SJSA1 (cell line): ENCODE measurements around the gene ZNF541. TPM values are rescaled to one million over a fixed set of nuclear protein-coding genes. Genes with fewer than 3 reads are reported as not detected.

Experiments used
- DNase-seq, 2 experiments: peaks; one replicate each; pipeline ENCODE4 v3.0.0-alpha.2; 2015 to 2020; ENCODE audit warnings: low spot score in 2 of 2, low read depth in 1 of 2
- H3K27ac ChIP-seq: fragments of 250-450 bp; sonication (Bioruptor Pico); 2 replicates; pipeline ENCODE4 v1.5.1; 2020; ENCODE audit warnings: mild to moderate bottlenecking, moderate library complexity
- H3K27me3 ChIP-seq: fragments of 250-450 bp; sonication (Bioruptor Pico); replicated peaks from 2 replicates; pipeline ENCODE4 v1.5.1; 2020; ENCODE audit warnings: mild to moderate bottlenecking, moderate library complexity
- H3K36me3 ChIP-seq: fragments of 250-450 bp; sonication (Bioruptor Pico); 2 replicates; pipeline ENCODE4 v1.5.1; 2020; ENCODE audit warnings: mild to moderate bottlenecking
- H3K4me1 ChIP-seq: fragments of 250-450 bp; sonication (Bioruptor Pico); replicated peaks from 2 replicates; pipeline ENCODE4 v1.6.1; 2021; ENCODE audit warnings: mild to moderate bottlenecking
- H3K4me3 ChIP-seq: fragments of 250-450 bp; sonication (Bioruptor Pico); 2 replicates; pipeline ENCODE4 v1.5.1; 2020; ENCODE audit warnings: mild to moderate bottlenecking
- H3K9me3 ChIP-seq: fragments of 250-450 bp; sonication (Bioruptor Pico); replicated peaks from 2 replicates; pipeline ENCODE4 v1.5.1; 2020; ENCODE audit warnings: mild to moderate bottlenecking
- total RNA-seq: library from RNA; depleted of rRNA; stranded (reverse); fragments of >200 nt; shearing (Covaris generic); gene quantifications from 2 replicates; pipeline ENCODE4 v1.2.3, GENCODE V29; 2014; rRNA removed

The ZNF541 gene, protein sequence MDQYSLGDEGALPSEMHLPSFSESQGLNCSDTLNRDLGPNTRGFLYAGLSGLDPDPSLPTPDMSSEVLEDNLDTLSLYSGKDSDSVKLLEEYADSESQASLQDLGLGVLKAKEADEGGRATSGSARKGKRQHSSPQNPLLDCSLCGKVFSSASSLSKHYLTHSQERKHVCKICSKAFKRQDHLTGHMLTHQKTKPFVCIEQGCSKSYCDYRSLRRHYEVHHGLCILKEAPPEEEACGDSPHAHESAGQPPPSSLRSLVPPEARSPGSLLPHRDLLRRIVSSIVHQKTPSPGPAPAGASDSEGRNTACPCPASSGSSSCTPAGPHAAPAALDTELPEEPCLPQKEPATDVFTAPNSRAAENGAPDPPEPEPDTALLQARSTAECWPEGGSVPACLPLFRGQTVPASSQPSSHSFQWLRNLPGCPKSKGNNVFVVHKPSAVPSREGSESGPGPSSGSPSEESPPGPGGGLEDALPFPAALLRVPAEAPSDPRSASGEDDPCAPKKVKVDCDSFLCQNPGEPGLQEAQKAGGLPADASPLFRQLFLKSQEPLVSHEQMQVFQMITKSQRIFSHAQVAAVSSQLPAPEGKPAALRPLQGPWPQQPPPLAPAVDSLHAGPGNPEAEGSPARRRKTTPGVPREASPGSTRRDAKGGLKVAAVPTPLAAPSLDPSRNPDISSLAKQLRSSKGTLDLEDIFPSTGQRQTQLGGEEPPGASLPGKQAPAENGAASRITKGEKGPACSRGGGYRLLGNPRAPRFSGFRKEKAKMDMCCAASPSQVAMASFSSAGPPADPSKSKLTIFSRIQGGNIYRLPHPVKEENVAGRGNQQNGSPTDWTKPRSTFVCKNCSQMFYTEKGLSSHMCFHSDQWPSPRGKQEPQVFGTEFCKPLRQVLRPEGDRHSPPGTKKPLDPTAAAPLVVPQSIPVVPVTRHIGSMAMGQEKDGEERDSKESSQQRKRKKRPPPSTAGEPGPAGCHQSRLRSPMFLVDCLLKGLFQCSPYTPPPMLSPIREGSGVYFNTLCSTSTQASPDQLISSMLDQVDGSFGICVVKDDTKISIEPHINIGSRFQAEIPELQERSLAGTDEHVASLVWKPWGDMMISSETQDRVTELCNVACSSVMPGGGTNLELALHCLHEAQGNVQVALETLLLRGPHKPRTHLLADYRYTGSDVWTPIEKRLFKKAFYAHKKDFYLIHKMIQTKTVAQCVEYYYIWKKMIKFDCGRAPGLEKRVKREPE (N-terminal part only)
- not detected in 2 replicates for total RNA-seq

DNA sequence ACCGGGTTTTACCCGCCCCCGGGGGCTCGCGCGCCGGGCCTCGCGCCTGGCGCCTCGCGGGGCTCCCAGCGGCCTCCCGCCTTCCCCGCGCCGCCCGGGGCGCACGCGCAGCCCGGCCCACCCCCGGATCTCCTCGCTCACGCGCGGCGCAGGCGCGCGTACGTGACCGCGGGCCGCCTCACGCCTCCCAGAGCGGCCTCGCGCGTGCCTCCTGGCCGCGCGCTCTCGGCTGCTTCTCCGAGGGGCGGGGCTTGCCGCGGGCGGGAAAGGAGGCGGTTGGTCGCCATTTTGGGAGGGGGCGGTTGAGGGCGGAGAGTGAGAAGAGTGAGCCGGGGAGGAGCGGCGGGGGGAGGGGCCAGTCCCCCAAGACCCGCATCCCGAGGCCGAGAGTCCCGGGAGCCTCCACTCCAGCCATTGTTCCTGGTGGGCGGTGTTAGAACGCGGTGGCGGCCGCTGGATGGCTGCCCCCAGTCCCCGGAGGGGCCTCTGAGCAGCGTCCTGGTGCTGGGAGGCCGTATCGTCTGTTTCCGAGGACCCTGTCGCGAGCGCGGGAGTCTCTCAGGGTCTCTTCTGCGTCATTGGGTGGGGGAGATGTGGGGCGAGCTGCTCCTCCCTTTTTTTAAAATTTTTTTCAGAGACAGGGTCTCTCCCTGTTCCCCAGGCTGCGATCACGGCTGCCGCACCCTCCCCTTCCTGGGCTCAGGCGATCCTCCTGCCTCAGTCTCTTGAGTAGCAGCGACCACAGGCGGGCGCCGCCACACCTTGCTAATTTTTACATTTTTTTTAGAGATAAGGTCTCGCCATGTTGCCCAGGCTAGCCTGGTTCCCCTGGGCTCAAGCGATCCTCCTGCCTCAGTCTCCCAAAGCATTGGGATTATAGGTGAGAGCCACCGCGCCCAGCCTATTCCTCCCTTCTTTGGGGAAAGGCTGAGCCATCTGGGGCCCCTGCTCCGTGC lies at the start of gene ZNF541:
Gene ZNF541, minus strand, starts transcription at position 78 of the 956 bp plus-strand sequence. CDS start 17,292 bp downstream, outside the sequence.
- no peak for DNase-seq
- H3K36me3 ChIP-seq = no peaks in the 10 kb centered on the region
- no peaks in the 10 kb centered on the region for H3K4me1 ChIP-seq
- H3K27ac ChIP-seq = no peak within 1 kb of the TSS
- no peaks in the 10 kb centered on the region for H3K9me3 ChIP-seq
- H3K4me3 ChIP-seq = no peak within 1 kb of the TSS
- peaks cover 11% of the 10 kb centered on the region; the same call in 1 of the 2 replicates for H3K27me3 ChIP-seq

DNA sequence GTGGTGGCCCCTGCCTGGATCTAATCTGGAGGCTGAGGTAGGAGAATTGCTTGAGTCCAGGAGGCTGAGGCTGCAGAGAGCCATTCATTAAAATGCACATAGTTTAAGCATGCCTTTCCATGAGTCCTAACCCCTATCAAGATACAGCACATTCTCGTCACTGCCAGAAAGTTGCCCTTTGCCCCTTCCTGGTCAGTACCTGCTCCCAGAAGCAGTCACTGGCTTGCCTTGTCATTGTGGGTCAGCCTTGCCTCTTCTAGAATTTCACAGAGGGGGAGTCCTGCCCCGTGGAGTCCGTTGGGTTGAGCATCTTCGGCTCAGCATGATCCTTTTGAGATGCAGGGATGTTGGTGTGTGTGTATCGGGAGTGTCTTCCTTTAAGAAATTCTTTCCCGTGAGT lies 46.8 kb upstream of the ZNF541 start:
- no peaks in the 10 kb centered on the region for H3K27me3 ChIP-seq
- H3K9me3 ChIP-seq = no peaks in the 10 kb centered on the region
- no peak overlapping the region for H3K4me3 ChIP-seq
- H3K4me1 ChIP-seq = peaks cover 15% of the 10 kb centered on the region
- no peak for DNase-seq
- no peak overlapping the region for H3K27ac ChIP-seq
- peaks cover 27% of the 10 kb centered on the region for H3K36me3 ChIP-seq

DNA sequence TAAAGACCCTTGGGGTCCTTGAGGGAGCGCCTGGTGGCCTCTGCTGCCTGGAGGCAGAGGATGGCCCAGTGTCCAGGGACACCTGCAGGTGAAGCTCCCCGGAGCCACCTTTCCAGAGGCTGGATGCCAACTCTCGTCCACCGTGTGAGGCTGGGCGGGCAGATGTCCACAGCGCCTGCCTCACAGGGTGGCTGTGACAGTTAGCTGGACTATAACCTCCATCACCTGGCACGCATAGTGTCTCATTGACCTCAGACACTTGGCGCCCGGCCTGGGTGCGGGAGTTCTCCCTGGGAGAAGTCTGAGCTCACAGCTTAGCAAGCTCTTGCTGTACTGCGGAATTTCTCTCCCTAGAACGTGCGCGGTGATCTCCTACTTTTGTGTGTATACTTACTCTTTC lies 45.8 kb upstream of the ZNF541 start:
- DNase-seq = no peak
- H3K4me3 ChIP-seq = no peak overlapping the region
- H3K36me3 ChIP-seq = peaks cover 28% of the 10 kb centered on the region

DNA sequence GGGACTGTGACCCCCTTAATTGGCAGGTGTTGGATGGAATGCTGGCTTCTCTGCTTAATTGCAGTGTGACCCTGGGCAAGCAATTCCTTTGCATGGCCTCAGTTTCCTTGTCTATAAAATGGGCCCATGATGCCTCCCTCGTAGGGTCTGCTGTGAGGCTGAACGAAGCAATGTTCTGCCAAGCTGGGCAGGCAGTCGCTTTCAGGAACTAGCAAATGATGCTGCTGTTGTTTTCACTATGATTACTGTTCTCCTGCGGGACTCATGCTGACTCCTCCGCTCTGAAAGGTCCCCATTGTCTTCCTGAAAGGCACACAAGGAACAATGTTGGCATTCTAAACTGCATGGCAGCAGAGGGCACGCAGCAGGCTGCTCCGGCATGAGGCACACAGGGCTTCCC lies 42.8 kb upstream of the ZNF541 start:
- no peak overlapping the region for H3K27ac ChIP-seq
- DNase-seq = no peak
- H3K27me3 ChIP-seq = no peaks in the 10 kb centered on the region
- no peak overlapping the region for H3K4me3 ChIP-seq
- H3K4me1 ChIP-seq = peaks cover 51% of the 10 kb centered on the region
- H3K36me3 ChIP-seq = peaks cover 36% of the 10 kb centered on the region
- no peaks in the 10 kb centered on the region for H3K9me3 ChIP-seq

More for the DNA sequence above, 45.8 kb upstream of the ZNF541 start:
- Histone ChIP-seq H3K27ac (no peak overlapping the region), H3K4me1 (peaks cover 25% of the 10 kb centered on the region), H3K9me3 (no peaks in the 10 kb centered on the region), H3K27me3 (no peaks in the 10 kb centered on the region)

DNA sequence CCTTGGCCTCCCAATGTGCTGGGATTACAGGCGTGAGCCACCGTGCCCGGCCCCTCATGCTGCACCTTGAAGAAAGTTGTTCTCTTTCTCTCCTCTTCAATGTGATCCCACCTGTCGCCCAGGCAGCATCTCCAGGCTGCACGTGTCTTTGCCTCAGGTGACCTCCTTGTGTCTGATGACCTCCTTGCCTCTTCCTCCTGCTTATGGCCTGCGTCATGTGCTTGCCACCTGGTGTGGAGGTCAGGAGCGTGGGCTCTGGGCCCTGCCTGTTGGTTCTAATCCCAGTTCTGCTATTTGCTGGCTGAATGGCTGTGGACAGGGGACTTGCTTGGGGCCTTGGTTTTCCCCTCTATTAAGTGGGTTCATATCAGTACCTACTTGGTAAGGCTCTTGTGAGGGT lies 42.3 kb upstream of the ZNF541 start:
- peaks cover 56% of the 10 kb centered on the region for H3K4me1 ChIP-seq
- no peaks in the 10 kb centered on the region for H3K9me3 ChIP-seq
- DNase-seq = no peak
- no peak overlapping the region for H3K4me3 ChIP-seq
- peaks cover 36% of the 10 kb centered on the region for H3K36me3 ChIP-seq
- no peak overlapping the region for H3K27ac ChIP-seq
- H3K27me3 ChIP-seq = no peaks in the 10 kb centered on the region

DNA sequence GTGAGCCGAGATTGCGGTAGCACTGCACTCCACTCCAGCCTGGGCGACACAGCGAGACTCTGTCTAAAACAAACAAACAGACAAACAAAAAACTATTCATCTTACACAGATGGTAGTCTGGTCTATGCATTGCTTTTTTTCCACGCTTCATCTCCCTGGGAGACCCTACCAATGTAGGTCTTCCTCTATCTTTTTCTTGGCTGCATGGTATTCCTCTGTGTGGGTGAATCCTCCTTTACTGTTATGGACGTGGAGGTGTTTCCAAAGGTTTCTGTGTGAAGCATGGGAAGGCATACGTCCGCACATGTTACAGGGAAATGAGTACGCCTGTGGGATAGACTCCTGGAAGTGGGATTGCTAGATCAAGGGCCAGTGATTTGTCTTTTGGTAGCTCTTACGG lies 41.6 kb upstream of the ZNF541 start:
- peaks cover 59% of the 10 kb centered on the region for H3K4me1 ChIP-seq

DNA sequence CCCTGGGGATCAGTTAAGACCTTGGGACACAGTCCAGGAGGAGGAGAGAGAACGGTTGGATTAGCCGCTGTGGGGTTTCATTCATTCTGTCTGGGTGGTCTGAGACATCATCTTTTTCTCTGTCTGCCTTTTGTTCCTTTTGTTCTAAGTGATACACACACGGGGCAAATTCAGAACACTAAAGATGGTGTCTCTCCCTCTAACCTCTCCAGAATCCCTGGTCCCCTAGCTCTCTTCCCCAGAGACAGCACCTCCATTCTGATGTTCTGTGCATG lies 41.0 kb upstream of the ZNF541 start:
- H3K4me1 ChIP-seq = peaks cover 59% of the 10 kb centered on the region
- no peak overlapping the region for H3K4me3 ChIP-seq
- no peaks in the 10 kb centered on the region for H3K27me3 ChIP-seq
- peak overlapping the region; percentile 79 for H3K27ac ChIP-seq
- DNase-seq = peak in 1 of 2 experiments; percentile 71
- peaks cover 34% of the 10 kb centered on the region for H3K36me3 ChIP-seq
- H3K9me3 ChIP-seq = no peaks in the 10 kb centered on the region

More for the DNA sequence above, 41.6 kb upstream of the ZNF541 start:
- Histone ChIP-seq H3K36me3 (peaks cover 34% of the 10 kb centered on the region), H3K27ac (peak overlapping the region; percentile 79), H3K9me3 (no peaks in the 10 kb centered on the region), H3K4me3 (no peak overlapping the region), H3K27me3 (no peaks in the 10 kb centered on the region)
- DNase-seq = no peak

DNA sequence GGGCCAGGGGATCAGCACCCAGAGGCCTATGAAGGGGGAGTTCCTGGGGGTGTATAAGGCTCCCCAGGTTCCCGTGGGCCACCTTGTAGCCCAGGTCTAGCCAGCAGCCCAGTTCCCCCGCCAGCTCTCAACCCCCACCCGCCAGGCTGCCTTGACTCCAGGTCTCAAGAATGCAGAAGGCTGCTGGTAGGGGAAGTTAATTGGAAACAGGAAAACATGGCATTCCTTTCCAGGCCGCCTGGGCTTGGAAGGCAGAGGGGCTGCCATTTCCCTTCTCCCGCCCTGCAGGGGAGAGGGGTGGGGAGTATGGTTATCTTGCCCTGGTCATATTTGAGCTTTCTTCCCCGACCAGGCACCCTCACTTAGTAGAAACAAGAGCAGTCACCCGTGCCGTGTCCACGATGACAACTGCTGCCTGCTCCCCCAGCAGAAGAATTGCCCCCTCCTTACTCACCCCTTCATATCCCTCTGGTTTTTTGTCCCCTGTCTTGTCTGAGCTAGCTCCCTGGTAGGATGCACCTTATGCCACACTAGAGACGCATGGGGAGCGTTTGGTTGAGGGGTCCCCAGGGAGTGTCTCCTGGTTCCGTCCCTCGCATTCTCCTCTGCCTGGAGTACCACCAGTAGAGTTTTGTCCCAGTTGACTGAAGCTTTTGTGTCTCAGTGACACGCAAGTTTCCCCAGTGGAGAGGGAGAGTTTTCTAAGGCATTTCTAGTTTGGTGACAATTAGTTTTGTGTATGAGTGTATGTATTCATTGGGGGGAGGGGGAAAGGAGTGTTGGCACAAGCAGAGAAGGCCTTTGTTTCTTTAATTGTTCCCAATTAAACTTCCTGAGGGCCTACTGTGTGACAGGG lies 40.4 kb upstream of the ZNF541 start:
- peak overlapping the region; percentile 79 for H3K27ac ChIP-seq
- H3K4me3 ChIP-seq = no peak overlapping the region
- DNase-seq = peak; percentile 89 to 90
- H3K9me3 ChIP-seq = no peaks in the 10 kb centered on the region
- no peaks in the 10 kb centered on the region for H3K27me3 ChIP-seq
- H3K36me3 ChIP-seq = peaks cover 35% of the 10 kb centered on the region
- peaks cover 59% of the 10 kb centered on the region for H3K4me1 ChIP-seq

DNA sequence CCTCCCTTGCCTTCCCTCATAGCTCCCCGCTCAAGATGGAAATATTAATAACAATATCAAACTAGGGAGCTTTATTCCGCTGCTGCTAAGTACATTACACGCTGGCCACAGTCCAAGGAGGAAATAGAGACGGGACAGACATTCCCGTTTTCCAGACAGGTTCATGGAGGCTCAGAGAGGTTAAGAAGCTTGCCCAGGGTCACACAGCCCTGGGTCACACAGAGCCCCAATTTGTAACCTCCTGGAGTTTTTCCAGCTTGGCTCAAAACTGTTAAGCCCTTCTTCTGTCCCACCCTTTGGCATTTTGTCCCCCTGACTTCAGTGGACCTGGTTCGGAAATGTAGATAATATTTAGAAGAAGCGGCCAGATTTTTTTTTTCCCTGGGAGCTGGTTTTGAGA lies 38.0 kb upstream of the ZNF541 start:
- no peak overlapping the region; the same call in 1 of the 2 replicates for H3K27ac ChIP-seq
- H3K4me1 ChIP-seq = peaks cover 53% of the 10 kb centered on the region
- DNase-seq = no peak
- peaks cover 42% of the 10 kb centered on the region for H3K36me3 ChIP-seq
- peak overlapping the region; percentile 89 for H3K4me3 ChIP-seq
- no peaks in the 10 kb centered on the region for H3K9me3 ChIP-seq
- H3K27me3 ChIP-seq = no peaks in the 10 kb centered on the region

DNA sequence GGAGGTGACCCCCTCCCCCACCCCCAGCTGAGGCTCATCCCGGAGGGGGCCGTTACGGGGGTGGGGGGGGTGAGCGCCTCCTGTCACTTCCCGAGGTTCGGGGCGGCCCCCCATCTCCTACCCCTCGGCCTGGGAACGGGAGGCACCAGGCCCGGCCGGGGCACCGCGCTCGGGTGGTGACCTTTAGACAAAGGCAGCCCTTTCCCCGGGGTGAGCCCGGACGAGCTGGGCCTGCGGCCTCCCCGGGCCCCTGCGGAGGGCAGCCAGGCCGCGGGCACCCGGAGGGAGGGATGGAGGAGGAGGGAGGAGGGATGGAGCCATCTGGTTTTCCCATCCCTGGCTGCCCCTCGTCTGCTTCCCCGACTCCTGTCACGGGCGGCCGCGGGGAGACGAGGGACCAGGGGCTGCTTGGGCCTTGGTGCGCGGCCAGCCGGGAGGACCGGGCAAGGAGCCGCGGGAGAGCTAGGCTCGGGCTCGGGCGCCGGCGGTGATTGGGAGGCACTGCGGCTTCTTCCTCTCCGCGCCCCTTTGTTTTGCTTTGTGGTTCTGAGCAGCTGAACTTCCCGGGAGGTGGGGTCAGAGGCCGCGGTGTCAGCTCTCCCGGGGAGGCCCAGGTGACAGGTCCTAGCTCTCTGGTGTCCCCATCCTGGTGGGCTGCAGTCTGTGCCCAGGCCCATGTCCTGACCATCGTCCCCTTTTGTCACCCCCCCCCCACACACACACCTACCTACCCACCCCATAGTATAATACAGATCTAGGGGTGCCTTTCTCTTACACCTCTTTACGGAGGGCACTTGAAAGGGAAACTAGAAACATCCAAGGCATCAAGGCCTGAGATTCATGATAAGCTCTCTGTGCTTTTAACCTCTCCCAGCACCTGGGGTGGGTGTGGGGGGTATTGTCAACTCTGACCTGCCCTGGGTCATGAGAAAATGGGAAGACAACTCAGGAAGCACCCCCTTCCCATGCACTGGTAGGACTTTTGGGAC lies 37.3 kb upstream of the ZNF541 start:
- Histone ChIP-seq H3K36me3 (peaks cover 35% of the 10 kb centered on the region), H3K4me3 (peak overlapping the region; percentile 89), H3K4me1 (peaks cover 48% of the 10 kb centered on the region), H3K27me3 (no peaks in the 10 kb centered on the region), H3K27ac (peak overlapping the region; percentile 63), H3K9me3 (no peaks in the 10 kb centered on the region)
- DNase-seq = peak; percentile 62 to 69
